HG03196 (cell line): ENCODE measurements around the gene SBK2.
"Not testable (repeated sequence)": the region's sequence is repeated elsewhere in the genome, so short reads cannot be mapped to it uniquely, and the experiment has no call there.

Source experiments
- ATAC-seq: cut with Tn5 transposase; IDR thresholded peaks from one replicate; pipeline ENCODE4 v1.9.1; 2021; ENCODE audit not compliant: unreplicated experiment

SBK2 gene

GRCh38 chr19:55536366-55536765 lies 567 bp downstream of the SBK2 start:
- no peak for ATAC-seq

- no peak for ATAC-seq
These were observed 975 bp downstream of the SBK2 start for GRCh38 chr19:55535965-55536350.

GRCh38 chr19:55535173-55535964 lies 1.6 kb downstream of the SBK2 start:
- ATAC-seq: no peak

GRCh38 chr19:55534280-55534679 lies 2.7 kb downstream of the SBK2 start:
- not testable (repeated sequence) for ATAC-seq

- no peak for ATAC-seq
These were observed 5.9 kb downstream of the SBK2 start for GRCh38 chr19:55530996-55531395.

GRCh38 chr19:55529636-55530234 lies 7.2 kb downstream of the SBK2 start:
- ATAC-seq: no peak

- no peak for ATAC-seq
These were observed 8.7 kb downstream of the SBK2 start for GRCh38 chr19:55528030-55528803.

- no peak for ATAC-seq
These were observed 9.5 kb downstream of the SBK2 start for GRCh38 chr19:55527197-55528029.

- no peak for ATAC-seq
These were observed 10.4 kb downstream of the SBK2 start for GRCh38 chr19:55526216-55527196.

GRCh38 chr19:55525289-55526101 lies 11.4 kb downstream of the SBK2 start:
- ATAC-seq: no peak

GRCh38 chr19:55520691-55521292 lies 16.1 kb downstream of the SBK2 start:
- ATAC-seq: no peak

- no peak for ATAC-seq
These were observed 17.3 kb downstream of the SBK2 start for GRCh38 chr19:55519451-55520311.

GRCh38 chr19:55516878-55517620 lies 19.9 kb downstream of the SBK2 start:
- peak; percentile 96 for ATAC-seq

- no peak for ATAC-seq
These were observed 28.8 kb downstream of the SBK2 start for GRCh38 chr19:55508120-55508519.

- ATAC-seq: no peak
These were observed 32.0 kb downstream of the SBK2 start for GRCh38 chr19:55504981-55505380.

- ATAC-seq: no peak
These were observed 32.7 kb downstream of the SBK2 start for GRCh38 chr19:55504252-55504603.
